K562 (cell line): ENCODE data around the gene MYO15B. TPM values are rescaled to one million over a fixed set of nuclear protein-coding genes. Genes with fewer than 3 reads are reported as not detected.

Source experiments
- ATAC-seq: fragments of 200-7000 bp; cut with Tn5 transposase; 3 replicates; pipeline ENCODE4 v1.9.1; 2020; ENCODE audit warnings: moderate library complexity
- BruUV-seq: library from RNA; stranded (reverse); fragments of 400-500 nt; replicated peaks from 2 replicates; lab custom pipeline; 2021; lab: Mats Ljungman, UMichigan
- CTCF ChIA-PET: fragments of 300-600 bp; formaldehyde crosslinking; extraction: SDS; loops from one replicate; lab custom pipeline; 2021; ENCODE audit warnings: low intra/inter-chr PET ratio; lab: Yijun Ruan, JAX
- POLR2A ChIA-PET: fragments of 300-600, 350-650 bp; sonication (Branson Sonifier 250); formaldehyde crosslinking; extraction: SDS; loops from one replicate; lab custom pipeline; 2021; ENCODE audit warnings: antibody characterized with exemption, inconsistent platforms; lab: Yijun Ruan, JAX
- DNase-seq, 4 experiments: peaks; one replicate each; pipeline versions ENCODE4 v3.0.0 to v3.0.0-alpha.2; 2011 to 2018; ENCODE audit warnings: low spot score in 3 of 4, mixed read lengths in 3 of 4; ENCODE audit errors: extremely low read depth in 1 of 4
- FAIRE-seq: peaks from 2 replicates; lab custom pipeline; 2011; peaks lifted over from hg19 to GRCh38; lab: Jason Lieb, UNC
- H2AFZ ChIP-seq: 2 replicates; pipeline ENCODE4 v1.6.0; 2011; ENCODE audit warnings: low read depth, low read length, control low read depth, inconsistent platforms
- H3K27ac ChIP-seq: fragments of 200-600 bp; 3 replicates; pipeline ENCODE4 v1.8.0; 2011; ENCODE audit warnings: low read depth, mild to moderate bottlenecking, control low read depth, inconsistent platforms, low read length, moderate library complexity, mixed read lengths; ENCODE audit errors: extremely low read depth
- H3K27me3 ChIP-seq, 2 experiments: fragments of 300-600 bp in 1 of 2; 2 replicates in 1 of 2; 3 replicates in 1 of 2; pipeline versions ENCODE4 v1.6.0 to v1.8.0; 2011; ENCODE audit warnings: inconsistent platforms in 2 of 2, low read length in 2 of 2, mild to moderate bottlenecking in 1 of 2, mixed read lengths in 1 of 2, moderate library complexity in 1 of 2; ENCODE audit not compliant: control insufficient read depth in 2 of 2, insufficient read depth in 2 of 2
- H3K36me3 ChIP-seq: fragments of 300-600 bp; 3 replicates; pipeline ENCODE4 v1.8.0; 2011; ENCODE audit warnings: mild to moderate bottlenecking, low read length, inconsistent platforms; ENCODE audit not compliant: control insufficient read depth, insufficient read depth
- H3K4me1 ChIP-seq, 2 experiments: fragments of 200-600 bp in 1 of 2; replicated peaks in 1 of 2; 2 replicates in 1 of 2; 3 replicates in 1 of 2; pipeline versions ENCODE4 v1.5.1 to v1.8.0; 2011; ENCODE audit warnings: inconsistent platforms in 2 of 2, low read length in 2 of 2, mild to moderate bottlenecking in 1 of 2, mixed read lengths in 1 of 2, moderate library complexity in 1 of 2; ENCODE audit not compliant: control insufficient read depth in 2 of 2, insufficient read depth in 2 of 2
- H3K4me2 ChIP-seq: 2 replicates; pipeline ENCODE4 v1.6.1; 2011; ENCODE audit warnings: low read length, control low read depth, inconsistent platforms, mixed read lengths; ENCODE audit not compliant: insufficient read depth
- H3K4me3 ChIP-seq: fragments of 200-600 bp; sonication (generic), shearing (Covaris generic); 2 replicates; pipeline ENCODE4 v1.5.1; 2016; ENCODE audit warnings: control low read depth, inconsistent platforms
- H3K79me2 ChIP-seq: fragments of 200-600 bp; 3 replicates; pipeline ENCODE4 v1.8.0; 2011; ENCODE audit warnings: low read length, inconsistent platforms; ENCODE audit not compliant: control insufficient read depth, insufficient read depth
- H3K9ac ChIP-seq, 2 experiments: 2 replicates each; pipeline versions ENCODE4 v1.6.0 to v1.6.1; 2011; ENCODE audit warnings: low read depth in 2 of 2, low read length in 2 of 2, control low read depth in 1 of 2, inconsistent platforms in 1 of 2, mild to moderate bottlenecking in 1 of 2, mixed read lengths in 1 of 2; ENCODE audit not compliant: insufficient read depth in 1 of 2
- H3K9me1 ChIP-seq: one replicate; pipeline ENCODE4 v1.6.0; 2011; ENCODE audit warnings: inconsistent platforms, mild to moderate bottlenecking, low read length, moderate library complexity; ENCODE audit not compliant: control insufficient read depth, insufficient read depth
- H3K9me3 ChIP-seq: replicated peaks from 2 replicates; pipeline ENCODE4 v1.5.1; 2011; ENCODE audit warnings: low read depth, low read length, inconsistent platforms; ENCODE audit not compliant: control insufficient read depth, insufficient read depth
- H4K20me1 ChIP-seq: replicated peaks from 2 replicates; pipeline ENCODE4 v1.6.1; 2011; ENCODE audit warnings: low read length, inconsistent platforms, mixed read lengths; ENCODE audit not compliant: control insufficient read depth, insufficient read depth
- BCLAF1 ChIP-seq, 2 experiments: fragments of 450-650 bp in 1 of 2; IDR thresholded peaks; 2 replicates each; pipeline ENCODE4 v1.6.1; 2011 to 2017; ENCODE audit warnings: low read depth in 2 of 2, antibody characterized with exemption in 1 of 2, borderline replicate concordance in 1 of 2, low read length in 1 of 2, mild to moderate bottlenecking in 1 of 2, mixed read lengths in 1 of 2; ENCODE audit not compliant: control insufficient read depth in 1 of 2
- CAMTA2 ChIP-seq: fragments of 250-450 bp; sonication (Bioruptor Pico); conservative IDR thresholded peaks from 2 replicates; pipeline ENCODE4 v1.5.1; 2022
- EHMT2 ChIP-seq: fragments of 450-650 bp; IDR thresholded peaks from 2 replicates; pipeline ENCODE4 v1.6.1; 2018; ENCODE audit warnings: antibody characterized with exemption
- IRF2 ChIP-seq: sonication (generic); formaldehyde crosslinking; IDR thresholded peaks from 2 replicates; pipeline ENCODE4 v1.8.1; 2022; ENCODE audit warnings: mild to moderate bottlenecking, missing genetic modification reagents
- MBD2 ChIP-seq: sonication (generic); IDR thresholded peaks from 2 replicates; pipeline ENCODE4 v1.6.1; 2016; ENCODE audit warnings: low read depth, borderline replicate concordance
- MNT ChIP-seq, 2 experiments: fragments of 450-650 bp; conservative IDR thresholded peaks; 2 replicates each; pipeline ENCODE4 v1.6.1; 2017; ENCODE audit warnings: mild to moderate bottlenecking in 2 of 2, moderate library complexity in 2 of 2
- MXI1 ChIP-seq: IDR thresholded peaks from 2 replicates; pipeline ENCODE4 v1.6.1; 2011; ENCODE audit warnings: low read depth, mild to moderate bottlenecking, improper control_type of control experiment, low read length
- NR2C1 ChIP-seq, 2 experiments: fragments of 450-650 bp; IDR thresholded peaks; 2 replicates each; pipeline ENCODE4 v1.6.1; 2017; ENCODE audit warnings: mild to moderate bottlenecking in 2 of 2, antibody characterized with exemption in 1 of 2, inconsistent platforms in 1 of 2, missing compliant biosample characterization in 1 of 2, missing genetic modification characterization in 1 of 2
- NR2C2 ChIP-seq, 2 experiments: fragments of 200-800 bp in 1 of 2; sonication (Bioruptor generic) in 1 of 2; sonication (generic) in 1 of 2; formaldehyde crosslinking in 1 of 2; IDR thresholded peaks; 2 replicates each; pipeline versions ENCODE4 v1.6.1 to v1.8.0; 2016 to 2022; ENCODE audit warnings: mild to moderate bottlenecking in 1 of 2, missing compliant biosample characterization in 1 of 2, missing genetic modification characterization in 1 of 2, missing genetic modification reagents in 1 of 2
- PPARD ChIP-seq: fragments of 250-450 bp; sonication (Bioruptor Pico); IDR thresholded peaks from 2 replicates; pipeline ENCODE4 v1.8.0; 2022; ENCODE audit warnings: inconsistent platforms, mild to moderate bottlenecking, moderate library complexity
- RAD51 ChIP-seq: fragments of 450-650 bp; IDR thresholded peaks from 2 replicates; pipeline ENCODE4 v1.7.1; 2016; ENCODE audit warnings: low read depth, mild to moderate bottlenecking, borderline replicate concordance
- SOX6 ChIP-seq: fragments of 450-650 bp; IDR thresholded peaks from 2 replicates; pipeline ENCODE4 v1.6.1; 2014; ENCODE audit warnings: mild to moderate bottlenecking
- TSC22D4 ChIP-seq: fragments of 450-650 bp; IDR thresholded peaks from 2 replicates; pipeline ENCODE4 v1.6.1; 2016; ENCODE audit warnings: missing genetic modification characterization, missing biosample characterization, control low read depth
- ZFP1 ChIP-seq: fragments of 450-650 bp; formaldehyde crosslinking; IDR thresholded peaks from 2 replicates; pipeline ENCODE4 v1.4.0; 2020; ENCODE audit warnings: mild to moderate bottlenecking, mixed read lengths
- ZNF239 ChIP-seq: fragments of 250-450 bp; sonication (Bioruptor Pico); IDR thresholded peaks from 2 replicates; pipeline ENCODE4 v1.4.0; 2020; ENCODE audit warnings: mild to moderate bottlenecking
- ZNF384 ChIP-seq: IDR thresholded peaks from 2 replicates; pipeline ENCODE4 v1.6.1; 2012; ENCODE audit warnings: low read depth, low read length, improper control_type of control experiment
- ZNF655 ChIP-seq: fragments of 250-450 bp; sonication (Bioruptor Pico); IDR thresholded peaks from 2 replicates; pipeline ENCODE4 v1.5.0; 2021
- ZNF76 ChIP-seq: fragments of 250-450 bp; sonication (Bioruptor Pico); IDR thresholded peaks from 2 replicates; pipeline ENCODE4 v1.4.0; 2020; ENCODE audit warnings: mild to moderate bottlenecking, moderate library complexity, borderline replicate concordance
- WGBS: fragments of 100-300 bp; shearing (Covaris generic); methylation state at CpG from one replicate; pipeline ENCODE4 v1.1.6; 2016; ENCODE audit warnings: low coverage, mixed read lengths; ENCODE audit not compliant: insufficient coverage; ENCODE audit errors: missing lambda C conversion rate; 5-methylcytosine and 5-hydroxymethylcytosine counted together
- in situ Hi-C: fragments of 300-500 bp; cut with MboI; formaldehyde crosslinking; loops from 4 replicates; pipeline ENCODE4 v1.15.0; 2018; ENCODE audit warnings: inconsistent platforms, mixed read lengths
- intact Hi-C: fragments of 100-400 bp; cut with micrococcal nuclease; formaldehyde crosslinking; loops from 2 replicates; pipeline ENCODE4 v1.14.2; 2022
- polyA plus RNA-seq, 8 experiments: library from polyadenylated mRNA; depleted of rRNA in 4 of 8; stranded (reverse) in 5 of 8; unstranded in 3 of 8; fragments of >200 nt; fragmentation: Nextera tagmentation in 2 of 8; fragmentation: Illumina TruSeq in 1 of 8; extraction: Ambion mirVana in 2 of 8; extraction: Trizol in 1 of 8; gene quantifications; 2 replicates each; pipeline versions ENCODE4 v1.2.1 to v1.2.3, GENCODE V29; 2011 to 2014; ENCODE audit warnings: inconsistent platforms in 1 of 8, missing spikeins in 1 of 8
- total RNA-seq, 7 experiments: library from RNA; depleted of rRNA in 6 of 7; stranded (reverse); fragments of >200 nt in 6 of 7; fragmentation: Illumina TruSeq in 2 of 7; extraction: Trizol in 2 of 7; gene quantifications; 2 replicates each; pipeline versions ENCODE4 v1.2.1 to v1.2.3, GENCODE V29; 2011 to 2021; ENCODE audit warnings: low replicate concordance in 1 of 7

The MYO15B gene
- total and polyA plus RNA-seq, 9 of the 15 experiments (the other 6 are each of a cell fraction or from before 2014, with no cell fraction given), result 0.05 to 3.1 (median 0.83) TPM; not detected in 2

- no peaks in the 10 kb centered on the region for H3K27me3 ChIP-seq
- no peak overlapping the region for H3K4me3 ChIP-seq
- DNase-seq, result no peak
- H3K9me3 ChIP-seq, result no peaks in the 10 kb centered on the region
- CTCF ChIA-PET, result no interaction called here
- peaks cover 19 to 52% of the 10 kb centered on the region in 2 experiments for H3K4me1 ChIP-seq
- no peak overlapping the region for H3K9ac ChIP-seq
- in situ Hi-C loops (no loop called here), intact Hi-C loops (no loop called here)
- no TSS peak for BruUV-seq
- H4K20me1 ChIP-seq, result 0 out of 2 replicates have a peak, but pooled peaks cover 13% of the 10 kb centered on the region
- no peak overlapping the region for H2AFZ ChIP-seq
- ATAC-seq, result no peak
- 89% methylated on average over 13 of the region's 13 CpGs for WGBS
- no peak overlapping the region for H3K4me2 ChIP-seq
- no peaks in the 10 kb centered on the region for H3K79me2 ChIP-seq
- peaks cover 3% of the 10 kb centered on the region; the same call in 1 of the 3 replicates for H3K36me3 ChIP-seq
- no peaks in the 10 kb centered on the region for H3K9me1 ChIP-seq
- no peak overlapping the region for H3K27ac ChIP-seq
- POLR2A ChIA-PET, result interaction anchor here (1.1 to 1.9 kb wide), 2 partner anchors 10 to 15 kb away, joined by 3 to 8 read pairs; no protein-coding TSS in a partner anchor
- FAIRE-seq, result no peak
- no peak for TF ChIP-seq NR2C1 (IDR thresholded peaks at IDR 0.05)
- no peak for TF ChIP-seq NR2C1 (tag; IDR thresholded peaks at IDR 0.05)
- no peak for TF ChIP-seq ZNF655
- no peak for TF ChIP-seq SOX6
- TF ChIP-seq PPARD (CRISPR knock-in tag), result no peak
- no peak for TF ChIP-seq IRF2
- no peak for TF ChIP-seq ZNF384
- TF ChIP-seq BCLAF1 (IDR thresholded peaks at IDR 0.05; ENCODE audit: borderline replicate concordance in 1 of 2, control insufficient read depth in 1 of 2, low read depth in 2 of 2, low read length in 1 of 2), result no peak
- no peak for TF ChIP-seq TSC22D4
- no peak for TF ChIP-seq MXI1
- no peak for TF ChIP-seq ZFP1
- no peak for TF ChIP-seq ZNF239 (CRISPR knock-in tag)
- no peak for TF ChIP-seq NR2C2 (CRISPR knock-in tag; IDR thresholded peaks at IDR 0.05)
- TF ChIP-seq NR2C2 (tag; IDR thresholded peaks at IDR 0.05), result no peak
- TF ChIP-seq MNT (conservative IDR thresholded peaks at IDR 0.05), result no peak
- no peak for TF ChIP-seq ZNF76 (CRISPR knock-in tag)
- no peak for TF ChIP-seq CAMTA2
- no peak for TF ChIP-seq EHMT2
- TF ChIP-seq RAD51, result no peak
- no peak for TF ChIP-seq MBD2
Measured at GRCh38 chr17:75638893-75639292, 51.3 kb downstream of the MYO15B start.
